Vagina (tissue), 2 donors: Measurements from ENCODE around the gene RAB11FIP3. TPM values are rescaled to one million over a fixed set of nuclear protein-coding genes. Genes with fewer than 3 reads are reported as not detected.

Experiments
- DNase-seq, 2 donors: peaks; one replicate each; pipeline ENCODE4 v3.0.0-alpha.2; 2017; ENCODE audit errors: extremely low spot score in 2 of 2
- H3K27ac ChIP-seq: fragments of 200-600 bp; sonication (generic); one replicate; pipeline ENCODE4 v1.5.1; 2019
- H3K27me3 ChIP-seq: fragments of 200-600 bp; sonication (generic); one replicate; pipeline ENCODE4 v1.5.1; 2019
- H3K36me3 ChIP-seq, 2 donors: fragments of 200-600 bp; sonication (generic); one replicate each; pipeline ENCODE4 v1.5.1; 2017 to 2019
- H3K4me1 ChIP-seq: fragments of 200-600 bp; sonication (generic); one replicate; pipeline ENCODE4 v1.5.1; 2019
- H3K4me3 ChIP-seq, 2 donors: fragments of 200-600 bp; sonication (generic); 1 replicate in 1 of 2; 2 replicates in 1 of 2; pipeline ENCODE4 v1.5.1; 2016 to 2019
- H3K9me3 ChIP-seq: fragments of 200-600 bp; sonication (generic); one replicate; pipeline ENCODE4 v1.5.1; 2019
- POLR2A ChIP-seq, 2 donors: fragments of 450-650 bp; IDR thresholded peaks; one replicate each; pipeline ENCODE4 v1.6.1; 2017; ENCODE audit warnings: antibody characterized with exemption in 2 of 2, mild to moderate bottlenecking in 2 of 2, moderate library complexity in 2 of 2
- POLR2AphosphoS5 ChIP-seq, 2 donors: sonication (generic); formaldehyde crosslinking; IDR thresholded peaks; one replicate each; pipeline ENCODE4 v1.9.0; 2017; ENCODE audit warnings: antibody characterized with exemption in 2 of 2, mild to moderate bottlenecking in 2 of 2, low read depth in 1 of 2; ENCODE audit not compliant: insufficient read depth in 1 of 2
- intact Hi-C: fragments of 100-400 bp; cut with DNase I; formaldehyde crosslinking; loops from one replicate; pipeline ENCODE4 v1.15.1; 2023
- total RNA-seq: library from RNA; depleted of rRNA; stranded (reverse); fragments of >200 nt; gene quantifications from one replicate; pipeline ENCODE4 v1.2.3, GENCODE V29; 2016
- TF ChIP-seq, protein P1 (sequence below), 3 experiments: fragments of 450-650 bp in 2 of 3; fragments of 200-600 bp in 1 of 3; sonication (generic) in 1 of 3; IDR thresholded peaks; one replicate each; pipeline ENCODE4 v1.5.1; 2017 to 2019; ENCODE audit warnings: antibody characterized with exemption in 3 of 3, mild to moderate bottlenecking in 2 of 3, moderate library complexity in 2 of 3

Gene RAB11FIP3
- total RNA-seq, 1 donor from 2014 or later: 36.6 TPM

DNA sequence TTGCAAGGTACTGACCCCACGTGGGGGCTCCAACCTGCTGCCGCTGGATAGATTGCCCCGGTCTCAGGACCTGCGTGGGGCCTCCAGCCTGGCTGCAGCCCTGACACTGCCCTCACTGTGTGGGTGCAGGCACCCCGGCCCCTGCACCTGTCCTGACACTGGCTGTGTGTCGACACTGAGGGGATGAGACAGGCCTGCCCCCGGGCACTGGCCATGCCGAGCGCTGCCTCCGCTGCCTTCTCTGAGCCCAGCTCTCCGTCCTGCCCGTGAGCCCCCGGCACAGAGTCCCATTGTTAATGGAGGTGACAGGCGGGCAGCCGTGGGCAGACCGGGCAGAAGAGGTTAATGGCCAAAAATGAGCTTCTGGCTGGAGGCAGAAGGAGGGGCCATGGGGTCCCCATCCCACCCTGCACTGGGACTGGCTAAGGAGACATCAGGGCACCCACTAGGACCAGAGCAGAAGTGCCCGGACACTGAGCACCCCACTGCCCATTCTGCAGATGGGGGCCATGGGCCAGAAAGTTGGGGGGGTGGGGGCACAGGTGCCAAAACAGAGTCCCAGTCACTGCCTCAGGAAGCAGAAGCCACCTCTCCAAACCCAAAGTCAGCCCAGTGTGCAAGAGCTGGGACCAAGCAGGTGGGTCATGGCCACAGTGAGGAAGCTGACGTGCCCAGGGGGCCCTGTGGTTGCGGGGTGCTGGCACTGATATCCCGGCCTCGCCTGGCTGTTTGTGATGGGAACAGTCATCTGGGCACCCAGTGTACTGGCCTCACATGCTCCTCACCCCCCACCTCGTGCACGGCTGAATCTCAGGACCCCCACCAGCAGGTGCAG, 132.2 kb downstream of the RAB11FIP3 start:
- Histone ChIP-seq H3K27ac (no peak overlapping the region), H3K36me3 (peaks cover 0 to 11% of the 10 kb centered on the region in 2 donors), H3K4me3 (no peak overlapping the region), H3K27me3 (no peaks in the 10 kb centered on the region), H3K9me3 (no peaks in the 10 kb centered on the region), H3K4me1 (peaks cover 20% of the 10 kb centered on the region)
- DNase-seq: no peak
- TF ChIP-seq, protein P1, sequence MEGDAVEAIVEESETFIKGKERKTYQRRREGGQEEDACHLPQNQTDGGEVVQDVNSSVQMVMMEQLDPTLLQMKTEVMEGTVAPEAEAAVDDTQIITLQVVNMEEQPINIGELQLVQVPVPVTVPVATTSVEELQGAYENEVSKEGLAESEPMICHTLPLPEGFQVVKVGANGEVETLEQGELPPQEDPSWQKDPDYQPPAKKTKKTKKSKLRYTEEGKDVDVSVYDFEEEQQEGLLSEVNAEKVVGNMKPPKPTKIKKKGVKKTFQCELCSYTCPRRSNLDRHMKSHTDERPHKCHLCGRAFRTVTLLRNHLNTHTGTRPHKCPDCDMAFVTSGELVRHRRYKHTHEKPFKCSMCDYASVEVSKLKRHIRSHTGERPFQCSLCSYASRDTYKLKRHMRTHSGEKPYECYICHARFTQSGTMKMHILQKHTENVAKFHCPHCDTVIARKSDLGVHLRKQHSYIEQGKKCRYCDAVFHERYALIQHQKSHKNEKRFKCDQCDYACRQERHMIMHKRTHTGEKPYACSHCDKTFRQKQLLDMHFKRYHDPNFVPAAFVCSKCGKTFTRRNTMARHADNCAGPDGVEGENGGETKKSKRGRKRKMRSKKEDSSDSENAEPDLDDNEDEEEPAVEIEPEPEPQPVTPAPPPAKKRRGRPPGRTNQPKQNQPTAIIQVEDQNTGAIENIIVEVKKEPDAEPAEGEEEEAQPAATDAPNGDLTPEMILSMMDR (IDR thresholded peaks at IDR 0.05): no peak
- no peak for TF ChIP-seq POLR2AphosphoS5 (IDR thresholded peaks at IDR 0.05; ENCODE audit: insufficient read depth in 1 of 2, low read depth in 1 of 2)
- TF ChIP-seq POLR2A (IDR thresholded peaks at IDR 0.05): no peak
- intact Hi-C loops: loop anchor here (2.0 kb wide), 1 partner anchor 515 kb away; the partner anchor contains the start of gene SSTR5

DNA sequence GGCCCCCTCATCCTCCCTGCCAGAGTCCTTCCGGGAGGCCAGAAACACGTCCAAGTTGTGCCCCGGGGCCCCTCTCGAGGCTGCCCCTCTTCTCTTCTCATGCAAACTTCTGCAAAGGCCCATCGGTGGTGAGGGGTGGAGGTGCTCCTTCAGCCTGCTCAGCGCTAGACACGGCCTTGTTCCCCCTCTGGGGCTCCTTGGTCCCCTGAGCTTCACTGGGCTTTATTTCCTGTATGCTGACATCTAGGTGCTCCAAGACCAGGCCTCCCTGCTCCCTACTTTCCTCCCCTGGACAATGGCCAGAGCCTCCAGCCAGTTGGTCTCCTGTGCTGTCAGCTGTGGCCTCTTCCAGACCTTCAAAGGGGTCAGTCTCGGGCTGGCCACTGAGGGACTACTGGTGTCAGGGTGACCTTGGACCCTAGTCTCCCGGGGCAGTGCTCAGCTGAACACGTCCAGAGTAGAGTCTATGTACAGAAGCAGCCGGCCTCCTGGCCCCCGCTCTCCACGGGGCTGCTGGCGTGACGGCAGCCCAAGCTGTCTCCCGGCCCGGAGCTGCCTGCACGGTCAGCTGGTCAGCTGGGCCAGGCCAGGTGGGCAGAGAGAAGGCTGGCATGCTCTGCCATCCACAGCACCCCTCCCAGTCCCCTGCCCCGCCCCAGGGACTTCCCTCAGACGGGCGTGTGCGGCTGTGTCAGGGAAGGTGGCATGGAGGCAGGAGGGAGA, 133.0 kb downstream of the RAB11FIP3 start:
- no peak overlapping the region for H3K27ac ChIP-seq
- intact Hi-C loops: loop anchor here (2.0 kb wide), 1 partner anchor 514 kb away; the partner anchor contains the start of gene SSTR5
- peaks cover 20% of the 10 kb centered on the region for H3K4me1 ChIP-seq
- no peaks in the 10 kb centered on the region for H3K27me3 ChIP-seq
- peaks cover 0 to 5% of the 10 kb centered on the region in 2 donors for H3K36me3 ChIP-seq
- H3K4me3 ChIP-seq: no peak overlapping the region
- no peaks in the 10 kb centered on the region for H3K9me3 ChIP-seq
- DNase-seq: no peak
- TF ChIP-seq POLR2A (IDR thresholded peaks at IDR 0.05): no peak
- no peak for TF ChIP-seq POLR2AphosphoS5 (IDR thresholded peaks at IDR 0.05; ENCODE audit: insufficient read depth in 1 of 2, low read depth in 1 of 2)
- TF ChIP-seq, protein P1 (IDR thresholded peaks at IDR 0.05): no peak

DNA sequence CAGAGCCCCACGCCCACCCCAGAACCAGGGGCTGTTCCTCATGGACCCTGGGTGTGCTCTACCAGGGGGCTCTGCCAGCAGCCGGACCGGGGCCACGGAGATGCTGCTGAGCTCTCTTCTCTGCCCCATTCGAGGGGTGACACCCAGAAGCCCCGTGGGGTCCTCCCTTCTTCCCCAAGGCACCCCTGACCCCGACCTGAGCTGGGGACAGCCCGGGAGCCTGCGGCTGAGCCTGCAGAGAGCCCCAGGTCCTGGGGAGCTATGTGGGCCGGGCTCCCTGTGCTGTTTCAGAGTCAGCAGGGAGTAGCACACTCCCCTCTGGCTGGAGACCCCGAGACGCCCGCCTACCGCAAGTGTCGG, 133.6 kb downstream of the RAB11FIP3 start:
- DNase-seq: no peak
- intact Hi-C loops: loop anchor here (2.0 kb wide), 1 partner anchor 514 kb away; the partner anchor contains the start of gene SSTR5
- no peaks in the 10 kb centered on the region for H3K9me3 ChIP-seq
- H3K4me3 ChIP-seq: no peak overlapping the region
- no peak for TF ChIP-seq POLR2AphosphoS5 (IDR thresholded peaks at IDR 0.05; ENCODE audit: insufficient read depth in 1 of 2, low read depth in 1 of 2)
- H3K4me1 ChIP-seq: peaks cover 18% of the 10 kb centered on the region
- no peaks in the 10 kb centered on the region for H3K36me3 ChIP-seq
- H3K27ac ChIP-seq: no peak overlapping the region
- H3K27me3 ChIP-seq: no peaks in the 10 kb centered on the region

DNA sequence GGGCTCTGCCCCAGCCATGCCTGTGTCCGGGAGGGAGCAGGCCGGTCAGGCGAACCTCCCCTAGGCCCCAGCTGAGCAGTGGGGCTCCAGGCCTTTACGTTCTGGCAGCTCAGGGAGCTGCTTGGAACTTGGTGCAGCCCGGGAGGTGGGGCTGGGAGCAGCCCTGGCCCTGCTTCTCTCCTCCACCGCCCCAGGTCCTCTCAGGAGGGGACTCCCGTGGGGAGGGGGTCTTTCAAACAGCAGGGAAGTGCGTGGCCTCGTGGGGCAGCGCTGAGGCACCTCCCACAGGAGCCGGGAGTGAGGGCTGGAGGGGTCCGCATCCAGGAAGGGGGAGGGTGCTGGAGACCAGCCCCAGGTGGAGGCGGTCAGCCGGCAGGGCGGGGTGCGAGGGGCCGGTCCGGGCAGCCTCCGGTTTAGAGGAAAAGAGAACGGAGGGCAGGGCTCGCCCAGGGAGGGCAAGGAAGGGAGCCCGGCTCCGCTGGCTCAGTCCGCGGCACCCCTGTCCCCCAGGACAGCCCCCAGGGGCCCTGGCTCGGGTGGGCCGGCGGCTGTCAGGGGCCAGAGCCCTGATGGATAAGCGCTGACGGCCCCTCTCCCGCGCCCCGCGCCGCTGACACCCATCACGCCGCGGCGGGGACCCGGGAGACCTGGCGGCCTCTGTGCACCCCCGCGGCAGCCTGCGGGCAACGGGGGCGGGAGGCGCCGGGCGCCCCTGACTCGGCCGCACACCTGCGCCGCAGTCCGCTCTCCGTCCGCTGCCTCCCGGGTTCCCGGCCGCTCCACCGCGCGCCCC, 134.2 kb downstream of the RAB11FIP3 start:
- Histone ChIP-seq H3K27ac (no peak overlapping the region), H3K36me3 (no peaks in the 10 kb centered on the region), H3K27me3 (no peaks in the 10 kb centered on the region), H3K9me3 (no peaks in the 10 kb centered on the region), H3K4me1 (peaks cover 12% of the 10 kb centered on the region), H3K4me3 (peak overlapping the region in 1 of 2 donors; percentile 4)
- intact Hi-C loops: loop anchor here (2.0 kb wide), 1 partner anchor 513 kb away; the partner anchor contains the start of gene SSTR5
- DNase-seq: no peak
- TF ChIP-seq, protein P1 (IDR thresholded peaks at IDR 0.05): no peak

DNA sequence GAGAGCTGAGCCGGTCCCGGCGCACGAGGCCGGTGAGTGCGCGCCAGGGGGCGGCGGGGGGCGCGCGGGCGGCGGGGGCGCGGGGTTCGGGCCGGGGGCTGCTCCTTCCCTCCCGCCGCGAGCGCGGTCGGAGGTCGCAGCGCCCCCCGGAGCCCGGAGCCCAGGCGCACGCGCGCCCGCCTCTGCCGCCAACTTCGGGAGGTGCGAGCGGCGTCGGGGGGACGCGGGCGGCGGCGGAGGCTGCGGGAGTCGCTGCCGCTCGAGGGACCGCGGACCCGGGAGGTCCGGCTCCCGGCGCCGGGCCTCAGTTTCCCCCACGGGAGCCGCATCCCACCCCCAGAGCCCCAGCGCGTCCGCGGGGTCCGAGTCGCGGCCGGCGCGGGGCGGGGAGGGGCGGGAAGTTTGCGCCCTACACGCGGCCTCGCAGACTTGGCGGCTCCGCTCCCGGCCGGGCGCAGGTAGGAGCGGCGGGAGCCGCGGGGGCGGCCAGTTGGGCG, 134.8 kb downstream of the RAB11FIP3 start, which contains the start of gene PRR35:
Gene PRR35, plus strand, starts transcription at position 191 of the 497 bp plus-strand sequence. CDS start 2,901 bp downstream, outside the sequence.
- DNase-seq: no peak
- TF ChIP-seq, protein P1 (IDR thresholded peaks at IDR 0.05): no peak
- TF ChIP-seq POLR2A (IDR thresholded peaks at IDR 0.05) (no peak), POLR2AphosphoS5 (IDR thresholded peaks at IDR 0.05; ENCODE audit: insufficient read depth in 1 of 2, low read depth in 1 of 2) (no peak)
- H3K9me3 ChIP-seq: no peaks in the 10 kb centered on the region
- H3K27me3 ChIP-seq: no peaks in the 10 kb centered on the region
- no peaks in the 10 kb centered on the region for H3K36me3 ChIP-seq
- H3K27ac ChIP-seq: no peak within 1 kb of the TSS
- H3K4me3 ChIP-seq: peak within 1 kb of the TSS in 1 of 2 donors; percentile 38
- intact Hi-C loops: no loop called here
- peaks cover 6% of the 10 kb centered on the region for H3K4me1 ChIP-seq
